ENCODE results near the gene ADCY3.
"Not testable (repeated sequence)": the region's sequence is repeated elsewhere in the genome, so short reads cannot be mapped to it uniquely, and the experiment has no call there.

ADCY3 gene

DNA sequence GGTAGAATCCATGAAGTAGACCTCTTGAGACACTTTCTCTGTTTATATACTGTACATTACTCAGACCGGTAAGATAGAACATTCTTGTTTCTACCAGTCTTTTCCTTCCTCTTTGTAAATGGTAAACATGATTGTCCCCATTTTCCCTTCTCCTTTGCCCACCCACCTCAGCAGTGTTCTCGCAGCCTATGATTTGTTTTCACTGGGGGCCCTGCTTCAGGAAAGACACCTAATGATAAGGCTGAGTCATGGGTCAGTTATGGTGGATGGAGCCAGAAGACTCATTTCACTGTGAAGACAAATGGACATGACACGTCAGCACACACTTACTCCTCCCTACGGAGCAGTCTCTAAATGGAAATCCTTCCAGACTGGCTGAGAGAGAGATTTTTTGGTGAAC, 103.2 kb downstream of the ADCY3 start:
- TF ChIP-seq ZFX (IDR thresholded peaks at IDR 0.05): no peak
- TF ChIP-seq, protein P1, sequence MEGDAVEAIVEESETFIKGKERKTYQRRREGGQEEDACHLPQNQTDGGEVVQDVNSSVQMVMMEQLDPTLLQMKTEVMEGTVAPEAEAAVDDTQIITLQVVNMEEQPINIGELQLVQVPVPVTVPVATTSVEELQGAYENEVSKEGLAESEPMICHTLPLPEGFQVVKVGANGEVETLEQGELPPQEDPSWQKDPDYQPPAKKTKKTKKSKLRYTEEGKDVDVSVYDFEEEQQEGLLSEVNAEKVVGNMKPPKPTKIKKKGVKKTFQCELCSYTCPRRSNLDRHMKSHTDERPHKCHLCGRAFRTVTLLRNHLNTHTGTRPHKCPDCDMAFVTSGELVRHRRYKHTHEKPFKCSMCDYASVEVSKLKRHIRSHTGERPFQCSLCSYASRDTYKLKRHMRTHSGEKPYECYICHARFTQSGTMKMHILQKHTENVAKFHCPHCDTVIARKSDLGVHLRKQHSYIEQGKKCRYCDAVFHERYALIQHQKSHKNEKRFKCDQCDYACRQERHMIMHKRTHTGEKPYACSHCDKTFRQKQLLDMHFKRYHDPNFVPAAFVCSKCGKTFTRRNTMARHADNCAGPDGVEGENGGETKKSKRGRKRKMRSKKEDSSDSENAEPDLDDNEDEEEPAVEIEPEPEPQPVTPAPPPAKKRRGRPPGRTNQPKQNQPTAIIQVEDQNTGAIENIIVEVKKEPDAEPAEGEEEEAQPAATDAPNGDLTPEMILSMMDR (conservative IDR thresholded peaks at IDR 0.05): no peak
- H3K27ac ChIP-seq: no peak overlapping the region; the same call in 1 of the 2 replicates

DNA sequence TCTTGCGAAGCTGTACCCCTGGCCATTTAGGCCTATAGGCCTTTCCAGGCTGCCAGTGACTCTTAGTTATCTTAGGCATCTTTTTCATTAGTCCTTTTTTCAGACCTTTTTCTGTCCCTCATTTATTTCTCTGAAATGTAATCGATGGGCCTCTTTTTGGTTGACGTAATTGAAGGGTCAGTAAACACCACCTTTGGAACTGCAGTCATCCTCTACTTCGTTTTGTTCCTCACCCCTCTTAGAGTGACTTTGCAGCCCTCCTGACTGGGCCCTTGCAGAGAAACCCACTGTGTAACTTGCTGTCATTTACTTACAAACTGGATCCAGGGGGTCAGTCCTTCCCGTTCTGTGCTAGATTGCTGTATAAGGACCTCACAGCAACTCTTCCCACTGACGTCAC, 103.6 kb downstream of the ADCY3 start:
- TF ChIP-seq, protein P1 (conservative IDR thresholded peaks at IDR 0.05): no peak
- TF ChIP-seq ZFX (IDR thresholded peaks at IDR 0.05): no peak
- no peak overlapping the region; the same call in 1 of the 2 replicates for H3K27ac ChIP-seq

DNA sequence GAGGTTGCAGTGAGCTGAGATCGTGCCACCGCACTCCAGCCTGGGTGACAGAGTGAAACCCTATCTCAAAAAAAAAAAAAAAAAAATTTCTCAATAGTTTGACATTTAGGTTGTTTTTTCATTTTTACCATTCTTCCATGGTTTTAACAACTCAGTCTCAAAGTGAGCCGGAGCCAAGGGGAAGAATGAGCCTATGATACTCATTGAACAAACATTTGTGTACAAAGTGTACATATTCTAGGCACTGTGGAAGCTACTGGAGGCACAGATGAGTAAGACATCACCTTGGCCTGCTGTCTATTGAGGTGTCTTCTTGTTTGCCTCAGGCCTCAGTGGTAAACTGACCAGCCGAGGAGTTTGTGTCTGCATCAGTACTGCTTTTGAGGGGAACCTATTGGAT, 104.9 kb downstream of the ADCY3 start:
- no peak for TF ChIP-seq ZFX (IDR thresholded peaks at IDR 0.05)
- TF ChIP-seq, protein P1 (conservative IDR thresholded peaks at IDR 0.05): no peak
- H3K27ac ChIP-seq: peak overlapping the region; percentile 44; the same call in 1 of the 2 replicates

DNA sequence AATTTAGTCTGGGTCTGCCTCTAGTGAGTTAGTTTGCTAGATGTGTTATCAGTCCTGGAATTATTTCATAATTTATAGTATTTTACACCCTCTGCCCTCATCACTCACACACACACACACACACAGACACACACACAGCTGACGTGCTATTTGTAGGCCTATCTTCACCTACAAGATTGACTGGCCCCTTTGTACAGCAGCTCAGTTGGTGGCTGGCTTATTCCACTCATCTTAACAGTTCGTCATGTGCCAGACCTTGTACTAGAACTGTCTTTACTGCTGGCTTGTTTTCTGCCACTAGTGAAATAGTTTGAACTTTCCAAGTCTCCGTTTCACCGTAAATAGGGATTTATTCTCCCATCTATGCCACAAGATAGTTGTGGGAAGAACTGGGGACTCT, 105.5 kb downstream of the ADCY3 start:
- TF ChIP-seq ZFX (IDR thresholded peaks at IDR 0.05): no peak
- TF ChIP-seq, protein P1 (conservative IDR thresholded peaks at IDR 0.05): no peak
- peak overlapping the region; percentile 44; the same call in 1 of the 2 replicates for H3K27ac ChIP-seq

DNA sequence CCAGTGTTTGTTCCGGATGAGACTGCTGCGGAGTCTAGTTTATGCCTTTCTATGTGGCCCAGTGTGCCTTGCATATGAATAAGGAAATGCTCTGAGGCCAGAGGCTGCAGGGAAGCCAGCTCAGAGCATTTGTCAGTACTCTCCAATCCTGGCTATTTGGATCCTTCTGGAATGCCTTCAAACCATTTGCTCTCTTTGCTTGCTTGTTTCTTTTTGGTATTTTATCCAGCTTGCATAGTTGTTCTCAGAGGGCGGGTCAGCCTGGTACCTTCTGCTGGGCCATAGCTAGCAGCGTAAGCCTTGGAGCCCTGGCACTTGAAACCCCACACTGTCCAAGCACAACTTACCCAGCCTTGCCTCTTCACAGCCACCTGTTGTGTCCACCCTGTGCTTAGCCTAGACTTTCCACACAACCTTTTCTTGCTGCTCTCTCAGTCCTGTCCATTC, 106.3 kb downstream of the ADCY3 start:
- TF ChIP-seq ZFX (IDR thresholded peaks at IDR 0.05): no peak
- TF ChIP-seq, protein P1 (conservative IDR thresholded peaks at IDR 0.05): no peak
- peak overlapping the region; percentile 7; the same call in 1 of the 2 replicates for H3K27ac ChIP-seq

DNA sequence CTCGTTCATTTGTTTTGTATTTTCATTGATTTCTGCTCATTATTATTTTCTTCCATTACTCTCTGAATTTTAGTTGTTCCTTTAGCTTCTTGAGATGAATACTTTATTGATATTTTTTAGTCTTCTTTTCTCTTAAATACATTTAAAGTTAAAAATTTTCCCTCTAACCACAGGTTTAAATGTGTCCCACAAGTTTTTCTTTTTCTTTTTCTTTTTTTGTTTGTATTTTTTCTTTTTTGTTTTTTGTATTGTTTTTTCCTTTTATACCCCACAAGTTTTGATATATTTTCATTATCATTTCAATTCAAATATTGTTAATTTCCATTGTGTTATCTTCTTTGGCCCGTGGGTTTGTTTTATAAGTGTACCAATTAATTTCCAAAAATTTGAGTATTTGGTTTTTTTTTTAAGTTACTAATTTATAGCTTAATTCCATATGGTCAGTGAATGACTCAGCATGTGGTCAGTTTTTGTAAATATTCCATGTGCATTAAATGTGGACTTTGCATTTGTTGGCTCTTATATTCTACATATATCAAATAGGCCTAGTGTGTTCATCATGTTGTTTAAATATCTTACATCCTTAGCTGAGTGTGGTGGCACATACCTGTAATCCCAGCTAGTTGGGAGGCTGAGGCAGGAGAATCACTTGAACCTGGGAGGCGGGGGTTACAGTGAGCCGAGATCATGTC, 110.6 kb downstream of the ADCY3 start:
- no peak overlapping the region for H3K27ac ChIP-seq
- no peak for TF ChIP-seq ZFX (IDR thresholded peaks at IDR 0.05)
- TF ChIP-seq, protein P1 (conservative IDR thresholded peaks at IDR 0.05): no peak

DNA sequence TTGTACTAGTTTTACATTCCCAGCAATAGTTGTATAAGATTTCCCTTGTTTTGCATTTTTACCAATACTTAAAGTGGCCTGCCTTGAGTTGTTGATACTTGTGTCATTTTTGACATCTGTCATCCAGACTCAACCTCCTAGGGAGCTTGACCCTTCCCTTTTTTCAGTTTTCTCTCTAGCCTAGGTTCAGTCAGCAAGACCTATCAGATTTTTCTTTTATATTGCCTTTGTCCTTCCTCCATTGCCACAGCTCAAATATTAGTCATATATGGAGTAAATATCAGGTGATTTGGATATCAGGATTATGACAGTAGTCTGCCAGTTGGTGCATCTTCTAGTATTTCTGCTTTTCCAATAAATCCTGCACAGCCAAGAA, 113.4 kb downstream of the ADCY3 start:
- H3K27ac ChIP-seq: no peak overlapping the region; the same call in 1 of the 2 replicates
- no peak for TF ChIP-seq ZFX (IDR thresholded peaks at IDR 0.05)
- TF ChIP-seq, protein P1 (conservative IDR thresholded peaks at IDR 0.05): no peak

DNA sequence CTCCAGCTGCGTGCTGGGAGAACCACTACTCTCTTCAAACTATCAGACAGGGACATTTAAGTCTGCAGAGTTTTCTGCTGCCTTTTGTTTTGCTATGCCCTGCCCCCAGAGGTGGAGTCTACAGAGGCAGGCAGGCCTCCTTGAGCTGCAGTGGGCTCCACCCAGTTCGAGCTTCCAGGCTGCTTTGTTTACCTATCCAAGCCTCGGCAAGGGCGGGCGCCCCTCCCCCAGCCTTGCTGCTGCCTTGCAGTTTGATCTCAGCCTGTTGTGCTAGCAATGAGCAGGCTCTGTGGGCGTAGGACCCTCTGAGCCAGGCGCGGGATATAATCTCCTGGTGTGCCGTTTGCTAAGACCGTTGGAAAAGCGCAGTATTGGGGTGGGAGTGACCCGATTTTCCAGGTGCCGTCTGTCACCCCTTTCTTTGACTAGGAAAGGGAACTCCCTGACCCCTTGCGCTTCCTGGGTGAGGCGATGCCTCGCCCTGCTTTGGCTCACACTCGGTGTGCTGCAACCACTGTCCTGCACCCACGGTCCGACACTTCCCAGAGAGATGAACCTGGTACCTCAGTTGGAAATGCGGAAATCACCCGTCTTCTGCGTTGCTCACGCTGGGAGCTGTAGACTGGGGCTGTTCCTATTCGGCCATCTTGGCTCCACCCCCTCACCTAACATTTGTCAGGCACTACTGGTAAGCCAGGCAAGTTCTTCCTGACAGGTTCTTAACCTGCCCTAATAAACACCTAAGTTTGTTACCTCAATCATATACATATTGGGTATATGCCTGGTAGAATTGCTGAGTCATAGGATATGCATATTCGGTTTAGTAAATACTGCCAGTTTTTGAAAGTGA, 114.0 kb downstream of the ADCY3 start:
- peak overlapping the region; percentile 29; the same call in 1 of the 2 replicates for H3K27ac ChIP-seq

DNA sequence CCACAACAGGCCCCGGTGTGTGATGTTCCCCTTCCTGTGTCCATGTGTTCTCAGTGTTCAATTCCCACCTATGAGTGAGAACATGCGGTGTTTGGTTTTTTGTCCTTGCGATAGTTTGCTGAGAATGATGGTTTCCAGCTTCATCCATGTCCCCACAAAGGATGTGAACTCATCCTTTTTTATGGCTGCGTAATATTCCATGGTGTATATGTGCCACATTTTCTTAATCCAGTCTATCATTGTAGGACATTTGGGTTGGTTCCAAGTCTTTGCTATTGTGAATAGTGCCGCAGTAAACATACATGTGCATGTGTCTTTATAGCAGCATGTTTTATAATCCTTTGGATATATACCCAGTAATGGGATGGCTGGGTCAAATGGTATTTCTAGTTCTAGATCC, 119.5 kb downstream of the ADCY3 start:
- not testable (repeated sequence) for H3K27ac ChIP-seq

Measured in C4-2B (cell line).